Right lobe of liver (tissue), 4 donors: ENCODE measurements around the gene FUT2.

Source experiments
- CTCF ChIP-seq, 4 donors: fragments of 200-600 bp in 3 of 4; fragments of 450-650 bp in 1 of 4; IDR thresholded peaks; one replicate each; pipeline versions ENCODE4 v1.5.1 to v1.8.0; 2016 to 2022; ENCODE audit warnings: antibody characterized with exemption in 4 of 4, mild to moderate bottlenecking in 2 of 4
- POLR2A ChIP-seq: fragments of 450-650 bp; IDR thresholded peaks from one replicate; pipeline ENCODE4 v1.6.1; 2017; ENCODE audit warnings: antibody characterized with exemption, mild to moderate bottlenecking
- donor health status: DM: no; HTN: no; CAD: no.
- donor health status: DM: no; HTN: no; CAD: no.
- donor health status: DM: no; HTN: yes; CAD: no.

GRCh38 chr19:48737360-48737998, 41.7 kb downstream of the FUT2 start:
- TF ChIP-seq POLR2A (no peak), CTCF (IDR thresholded peaks at IDR 0.05) (no peak)
